ENCODE results near the gene TGFB1I1.

Gene TGFB1I1

GRCh38 chr16:31488468-31489297, 16.7 kb downstream of the TGFB1I1 start:
- H3K4me3 ChIP-seq (ENCODE audit: low read depth, low read length) = no peak overlapping the region
- TF ChIP-seq, protein P1, sequence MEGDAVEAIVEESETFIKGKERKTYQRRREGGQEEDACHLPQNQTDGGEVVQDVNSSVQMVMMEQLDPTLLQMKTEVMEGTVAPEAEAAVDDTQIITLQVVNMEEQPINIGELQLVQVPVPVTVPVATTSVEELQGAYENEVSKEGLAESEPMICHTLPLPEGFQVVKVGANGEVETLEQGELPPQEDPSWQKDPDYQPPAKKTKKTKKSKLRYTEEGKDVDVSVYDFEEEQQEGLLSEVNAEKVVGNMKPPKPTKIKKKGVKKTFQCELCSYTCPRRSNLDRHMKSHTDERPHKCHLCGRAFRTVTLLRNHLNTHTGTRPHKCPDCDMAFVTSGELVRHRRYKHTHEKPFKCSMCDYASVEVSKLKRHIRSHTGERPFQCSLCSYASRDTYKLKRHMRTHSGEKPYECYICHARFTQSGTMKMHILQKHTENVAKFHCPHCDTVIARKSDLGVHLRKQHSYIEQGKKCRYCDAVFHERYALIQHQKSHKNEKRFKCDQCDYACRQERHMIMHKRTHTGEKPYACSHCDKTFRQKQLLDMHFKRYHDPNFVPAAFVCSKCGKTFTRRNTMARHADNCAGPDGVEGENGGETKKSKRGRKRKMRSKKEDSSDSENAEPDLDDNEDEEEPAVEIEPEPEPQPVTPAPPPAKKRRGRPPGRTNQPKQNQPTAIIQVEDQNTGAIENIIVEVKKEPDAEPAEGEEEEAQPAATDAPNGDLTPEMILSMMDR (IDR thresholded peaks at IDR 0.05; ENCODE audit: low read depth, low read length) = no peak
- TF ChIP-seq MYC (IDR thresholded peaks at IDR 0.05; ENCODE audit: low read depth, low read length) (no peak), POLR2A (IDR thresholded peaks at IDR 0.05; ENCODE audit: extremely low read depth, insufficient read length) (no peak)
- TF ChIP-seq, protein P2, sequence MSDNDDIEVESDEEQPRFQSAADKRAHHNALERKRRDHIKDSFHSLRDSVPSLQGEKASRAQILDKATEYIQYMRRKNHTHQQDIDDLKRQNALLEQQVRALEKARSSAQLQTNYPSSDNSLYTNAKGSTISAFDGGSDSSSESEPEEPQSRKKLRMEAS (IDR thresholded peaks at IDR 0.05; ENCODE audit: low read depth, low read length) = no peak
- no peak for DNase-seq (ENCODE audit: low read depth)

DNA sequence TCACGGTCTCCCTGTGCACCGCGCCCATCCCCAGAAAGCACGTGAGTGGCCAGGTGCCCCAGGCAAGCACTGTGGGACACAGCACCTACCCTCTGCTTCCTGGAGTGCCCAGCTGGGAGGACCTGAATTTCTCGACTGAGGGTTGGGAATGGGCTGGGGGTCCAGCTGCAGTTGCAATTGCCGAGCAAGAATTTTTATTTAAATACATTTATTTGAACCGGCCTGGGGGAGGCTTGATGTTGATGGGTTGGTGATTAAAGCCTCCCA, 17.3 kb downstream of the TGFB1I1 start:
- no peak overlapping the region for H3K4me3 ChIP-seq (ENCODE audit: low read depth, low read length)
- TF ChIP-seq POLR2A (IDR thresholded peaks at IDR 0.05; ENCODE audit: extremely low read depth, insufficient read length) (no peak), MYC (IDR thresholded peaks at IDR 0.05; ENCODE audit: low read depth, low read length) (no peak)
- TF ChIP-seq, protein P1 (IDR thresholded peaks at IDR 0.05; ENCODE audit: low read depth, low read length) = no peak
- TF ChIP-seq, protein P2 (IDR thresholded peaks at IDR 0.05; ENCODE audit: low read depth, low read length) = no peak
- no peak for DNase-seq (ENCODE audit: low read depth)

DNA sequence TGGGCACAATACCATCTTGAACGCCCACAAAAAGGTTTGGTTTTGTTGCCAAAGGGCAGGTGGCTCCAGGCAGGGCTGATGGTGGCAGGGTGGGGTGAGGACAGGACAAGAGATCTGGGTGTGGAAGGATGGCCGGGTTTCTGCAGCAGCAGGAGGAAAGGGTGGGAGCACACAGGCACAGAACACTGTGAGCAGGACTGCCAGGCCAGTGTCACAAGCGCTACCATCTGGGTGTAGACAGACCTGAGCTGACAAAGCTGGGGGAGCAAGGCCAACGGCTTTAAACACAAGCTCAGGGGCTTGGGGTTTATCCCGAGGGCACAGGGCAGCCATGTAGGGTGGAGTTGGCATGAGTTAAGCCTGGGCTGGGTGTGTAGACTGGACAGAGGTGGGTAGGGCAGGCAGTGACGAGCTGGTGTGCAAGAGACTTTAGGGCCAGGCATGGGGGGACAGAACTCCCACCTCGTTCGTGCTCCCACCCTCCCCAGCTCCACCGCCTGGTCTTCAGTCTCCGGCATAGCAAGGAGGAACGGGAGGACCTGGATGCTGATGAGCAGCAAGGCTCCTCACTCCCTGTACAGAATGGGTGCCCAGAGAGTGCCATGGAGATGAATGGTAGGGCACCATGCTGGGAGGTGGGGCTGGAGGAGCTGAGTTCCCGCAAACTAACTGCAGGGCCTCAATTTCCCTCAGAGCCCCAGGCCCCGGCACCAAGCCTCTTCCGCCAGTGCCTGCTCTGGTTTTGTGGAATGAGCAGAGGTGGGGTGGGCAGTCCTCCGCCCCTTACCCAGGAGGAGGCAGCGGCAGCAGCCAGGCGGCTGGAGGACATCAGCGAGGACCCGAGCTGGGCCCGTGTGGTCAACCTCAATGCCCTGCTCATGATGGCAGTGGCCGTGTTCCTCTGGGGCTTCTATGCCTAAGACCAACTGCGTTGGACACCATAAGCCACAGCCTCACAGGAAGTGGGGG, 17.9 kb downstream of the TGFB1I1 start:
- no peak overlapping the region for H3K4me3 ChIP-seq (ENCODE audit: low read depth, low read length)
- DNase-seq (ENCODE audit: low read depth) = no peak
- TF ChIP-seq POLR2A (IDR thresholded peaks at IDR 0.05; ENCODE audit: extremely low read depth, insufficient read length) = no peak
- TF ChIP-seq, protein P1 (IDR thresholded peaks at IDR 0.05; ENCODE audit: low read depth, low read length) = no peak
- TF ChIP-seq, protein P2 (IDR thresholded peaks at IDR 0.05; ENCODE audit: low read depth, low read length) = no peak

DNA sequence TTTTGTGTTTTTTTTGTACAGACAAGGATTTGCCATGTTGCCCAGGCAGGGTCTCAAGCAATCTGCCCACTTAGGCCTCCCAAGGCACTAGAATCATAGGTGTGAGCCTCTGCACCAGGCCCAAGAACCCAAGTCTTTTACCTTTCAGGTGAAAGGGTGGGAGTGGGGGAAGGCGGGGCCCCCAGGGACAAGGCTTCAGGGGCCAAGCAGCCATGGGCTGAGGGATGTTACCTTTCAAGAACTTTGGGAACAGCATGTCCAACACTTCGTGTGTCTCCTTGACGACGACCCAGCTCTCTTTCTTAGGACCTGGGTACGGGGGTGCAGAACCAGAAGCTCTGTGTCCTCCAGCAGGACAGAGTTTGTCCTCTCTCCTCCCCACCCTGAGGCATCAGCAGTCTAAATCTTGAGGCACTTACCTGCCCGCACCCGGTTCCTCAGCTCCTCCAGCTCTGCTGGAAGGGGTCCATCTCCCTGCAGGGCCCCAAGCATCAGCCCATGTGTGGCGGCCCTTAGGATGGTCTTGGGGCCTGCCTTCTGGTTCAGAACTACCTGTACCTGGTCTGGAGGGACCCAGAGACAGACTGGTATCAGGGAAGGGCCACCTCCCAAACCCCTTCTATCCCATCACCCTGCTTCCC, 19.9 kb downstream of the TGFB1I1 start:
- TF ChIP-seq MYC (IDR thresholded peaks at IDR 0.05; ENCODE audit: low read depth, low read length) (no peak), POLR2A (IDR thresholded peaks at IDR 0.05; ENCODE audit: extremely low read depth, insufficient read length) (no peak)
- TF ChIP-seq, protein P2 (IDR thresholded peaks at IDR 0.05; ENCODE audit: low read depth, low read length) = no peak
- TF ChIP-seq, protein P1 (IDR thresholded peaks at IDR 0.05; ENCODE audit: low read depth, low read length) = no peak
- H3K4me3 ChIP-seq (ENCODE audit: low read depth, low read length) = no peak overlapping the region
- no peak for DNase-seq (ENCODE audit: low read depth)

GRCh38 chr16:31493506-31494125, 21.7 kb downstream of the TGFB1I1 start:
- DNase-seq (ENCODE audit: low read depth) = no peak
- H3K4me3 ChIP-seq (ENCODE audit: low read depth, low read length) = no peak overlapping the region
- TF ChIP-seq, protein P1 (IDR thresholded peaks at IDR 0.05; ENCODE audit: low read depth, low read length) = no peak
- TF ChIP-seq MYC (IDR thresholded peaks at IDR 0.05; ENCODE audit: low read depth, low read length) (no peak), POLR2A (IDR thresholded peaks at IDR 0.05; ENCODE audit: extremely low read depth, insufficient read length) (no peak)
- TF ChIP-seq, protein P2 (IDR thresholded peaks at IDR 0.05; ENCODE audit: low read depth, low read length) = no peak
